OCI-LY7 (cell line): Measurements from ENCODE around the gene FOXD4.
"Not testable (repeated sequence)": the region's sequence is repeated elsewhere in the genome, so short reads cannot be mapped to it uniquely, and the experiment has no call there.

ENCODE experiments used
- CTCF ChIP-seq: fragments of 200-600 bp; sonication (generic); conservative IDR thresholded peaks from 2 replicates; pipeline ENCODE4 v1.5.1; 2014; ENCODE audit warnings: mild to moderate bottlenecking, antibody characterized with exemption, low read length, moderate library complexity, mixed read lengths
- EZH2phosphoT487 ChIP-seq: fragments of 200-600 bp; sonication (generic); IDR thresholded peaks from 2 replicates; pipeline ENCODE4 v1.6.1; 2018; ENCODE audit warnings: low read depth, borderline replicate concordance, mild to moderate bottlenecking, mixed run types, antibody characterized with exemption, low read length, moderate library complexity, mixed read lengths

GRCh38 chr9:151173-151572, 33.0 kb upstream of the FOXD4 start:
- not testable (repeated sequence) for TF ChIP-seq CTCF, EZH2phosphoT487
